HG03521 (cell line): ENCODE data around the gene URB1.
"Not testable (repeated sequence)": the region's sequence is repeated elsewhere in the genome, so short reads cannot be mapped to it uniquely, and the experiment has no call there.

ENCODE experiments used
- ATAC-seq: cut with Tn5 transposase; IDR thresholded peaks from one replicate; pipeline ENCODE4 v1.9.1; 2021; ENCODE audit warnings: mild to moderate bottlenecking, moderate library complexity; ENCODE audit not compliant: unreplicated experiment

The URB1 gene

GRCh38 chr21:32320726-32321125 lies 72.1 kb downstream of the URB1 start:
- ATAC-seq, result no peak

- no peak for ATAC-seq
Measured at GRCh38 chr21:32320059-32320458, 72.8 kb downstream of the URB1 start.

- no peak for ATAC-seq
Measured at GRCh38 chr21:32319012-32319411, 73.8 kb downstream of the URB1 start.

GRCh38 chr21:32317726-32318125 lies 75.1 kb downstream of the URB1 start:
- no peak for ATAC-seq

GRCh38 chr21:32316361-32317215 lies 76.2 kb downstream of the URB1 start:
- no peak for ATAC-seq

- no peak for ATAC-seq
Measured at GRCh38 chr21:32315511-32316281, 77.1 kb downstream of the URB1 start.

GRCh38 chr21:32314806-32315205 lies 78.0 kb downstream of the URB1 start:
- ATAC-seq, result no peak

- ATAC-seq, result no peak
Measured at GRCh38 chr21:32312976-32313375, 79.8 kb downstream of the URB1 start.

- no peak for ATAC-seq
Measured at GRCh38 chr21:32312326-32312725, 80.5 kb downstream of the URB1 start.

- ATAC-seq, result no peak
Measured at GRCh38 chr21:32311621-32312020, 81.2 kb downstream of the URB1 start.

GRCh38 chr21:32310976-32311375 lies 81.8 kb downstream of the URB1 start:
- not testable (repeated sequence) for ATAC-seq

- no peak for ATAC-seq
Measured at GRCh38 chr21:32309906-32310460, 82.8 kb downstream of the URB1 start.

GRCh38 chr21:32308696-32309095 lies 84.1 kb downstream of the URB1 start:
- ATAC-seq, result no peak

- no peak for ATAC-seq
Measured at GRCh38 chr21:32307706-32308105, 85.1 kb downstream of the URB1 start.

GRCh38 chr21:32306021-32306780 lies 86.6 kb downstream of the URB1 start:
- ATAC-seq, result no peak

GRCh38 chr21:32304998-32305397 lies 87.8 kb downstream of the URB1 start:
- ATAC-seq, result no peak

GRCh38 chr21:32303385-32303784 lies 89.4 kb downstream of the URB1 start:
- ATAC-seq, result no peak

- ATAC-seq, result no peak
Measured at GRCh38 chr21:32302560-32302959, 90.3 kb downstream of the URB1 start.

GRCh38 chr21:32301596-32301995 lies 91.2 kb downstream of the URB1 start:
- ATAC-seq, result no peak

GRCh38 chr21:32300117-32300681 lies 92.6 kb downstream of the URB1 start:
- ATAC-seq, result no peak

GRCh38 chr21:32299695-32300094 lies 93.1 kb downstream of the URB1 start:
- ATAC-seq, result no peak
